ENCODE results near the gene MARCHF9.
A peak's percentile ranks its signal among the peaks of the same experiment; 100 is the strongest.

MARCHF9 gene

GRCh38 chr12:57737467-57738460 lies 17.1 kb upstream of the MARCHF9 start:
- DNase-seq (ENCODE audit: low read depth in 3 of 3) = no peak

GRCh38 chr12:57738661-57739237 lies 16.2 kb upstream of the MARCHF9 start, which contains the start of gene AGAP2:
AGAP2 (minus strand) TSS chr12:57738742; CDS start chr12:57738246, 496 bp downstream.
- DNase-seq (ENCODE audit: low read depth in 3 of 3) = no peak

- no peak for DNase-seq (ENCODE audit: low read depth in 3 of 3)
These were observed 15.5 kb upstream of the MARCHF9 start for GRCh38 chr12:57739387-57739786.

GRCh38 chr12:57739914-57740538 lies 14.9 kb upstream of the MARCHF9 start:
- no peak for DNase-seq (ENCODE audit: low read depth in 3 of 3)

- peak in 1 of 3 experiments; percentile 75 for DNase-seq (ENCODE audit: low read depth in 3 of 3)
These were observed 14.1 kb upstream of the MARCHF9 start for GRCh38 chr12:57740656-57741412.

- DNase-seq (ENCODE audit: low read depth in 3 of 3) = no peak
These were observed 13.5 kb upstream of the MARCHF9 start for GRCh38 chr12:57741413-57741789.

DNA sequence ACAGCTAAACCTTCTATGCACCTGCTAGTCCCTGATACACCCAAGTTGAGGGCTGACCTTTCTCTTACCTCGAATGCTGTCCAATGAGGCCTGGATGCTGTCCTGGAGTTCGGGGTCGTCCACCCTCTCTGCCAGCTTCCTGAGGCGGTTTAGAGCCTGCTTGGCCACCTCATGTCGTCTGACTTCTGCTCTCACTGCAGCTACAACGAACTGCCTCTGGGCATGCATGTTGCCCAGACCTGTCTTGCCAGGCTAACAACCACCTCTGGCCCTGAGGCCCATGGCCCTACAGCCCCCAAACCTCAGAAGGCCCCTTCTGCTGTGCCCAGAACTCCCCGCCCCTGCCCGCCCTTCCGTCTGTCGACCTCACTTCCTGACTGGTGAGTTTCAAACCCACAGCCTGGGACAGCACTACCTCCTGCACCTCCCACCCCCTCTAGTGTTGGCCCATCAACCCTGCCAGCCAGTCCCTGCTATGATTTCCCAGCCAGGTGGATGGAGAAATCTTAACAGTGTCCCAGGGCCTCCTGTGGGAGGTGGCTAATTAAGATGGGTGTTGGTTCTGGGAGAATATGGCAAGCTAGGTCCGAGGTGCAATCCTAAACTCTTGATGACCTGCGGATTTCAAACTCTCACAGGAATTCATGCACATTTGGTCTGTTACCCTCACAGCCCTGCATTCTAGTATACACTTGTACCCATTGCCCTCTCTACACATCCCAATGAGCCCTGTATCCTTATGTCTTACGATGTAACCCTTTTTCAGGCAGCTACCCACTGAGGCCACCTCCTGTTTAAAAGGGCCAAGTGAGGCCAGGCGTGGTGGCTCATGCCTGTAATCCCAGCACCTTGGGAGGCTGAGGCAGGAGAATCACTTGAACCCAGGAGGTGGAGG lies 12.8 kb upstream of the MARCHF9 start:
- DNase-seq (ENCODE audit: low read depth in 3 of 3) = peak; percentile 59 to 82 (median 62)

DNA sequence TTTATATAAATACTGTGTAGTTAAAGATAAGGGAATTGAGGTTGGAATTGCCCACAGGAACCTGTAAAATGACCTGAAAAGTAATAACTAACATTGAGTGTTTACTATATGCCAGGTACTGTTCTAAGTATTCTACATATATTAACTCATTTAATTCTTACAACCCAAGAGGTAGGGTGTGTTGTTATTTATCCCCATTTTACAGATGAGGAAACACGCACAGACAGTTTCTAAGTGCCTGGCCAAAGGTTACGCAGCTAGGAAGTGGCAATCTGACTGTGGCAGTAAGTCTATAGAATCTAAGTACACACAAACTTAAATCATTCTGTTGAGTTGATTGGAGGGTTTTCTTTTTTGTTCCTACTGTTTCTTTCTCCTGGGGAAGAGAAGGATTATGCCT lies 11.1 kb upstream of the MARCHF9 start:
- DNase-seq (ENCODE audit: low read depth in 3 of 3) = no peak

DNA sequence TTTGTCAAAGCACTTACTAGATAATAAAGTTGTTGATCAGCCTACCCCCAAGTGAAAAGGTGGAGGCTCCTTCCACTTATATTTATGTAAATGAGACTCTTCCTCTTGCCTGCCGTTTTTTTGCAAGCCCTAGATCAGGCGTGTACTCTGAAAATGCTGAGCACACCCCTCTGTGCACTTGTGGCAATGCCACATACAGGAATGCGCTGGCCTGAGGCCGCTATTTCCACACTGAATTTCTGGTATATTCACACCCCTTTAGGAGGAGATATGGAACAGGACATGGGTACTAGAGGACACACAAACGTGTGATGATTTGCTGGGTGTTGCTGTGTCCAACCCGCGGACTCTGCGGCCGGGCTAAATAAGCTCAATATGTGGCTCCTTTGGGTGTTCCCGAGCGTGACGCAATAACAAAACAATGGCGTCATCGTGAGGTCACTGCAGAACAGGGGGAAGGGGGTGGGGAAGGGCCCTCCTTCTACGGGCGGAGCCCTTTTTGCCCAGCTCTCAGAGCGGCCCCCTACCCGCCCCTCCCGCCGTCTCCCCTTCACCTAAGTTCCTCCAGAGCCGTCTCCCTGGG lies 10.6 kb upstream of the MARCHF9 start:
- DNase-seq (ENCODE audit: low read depth in 3 of 3) = peak in 2 of 3 experiments; percentile 58 to 73

DNA sequence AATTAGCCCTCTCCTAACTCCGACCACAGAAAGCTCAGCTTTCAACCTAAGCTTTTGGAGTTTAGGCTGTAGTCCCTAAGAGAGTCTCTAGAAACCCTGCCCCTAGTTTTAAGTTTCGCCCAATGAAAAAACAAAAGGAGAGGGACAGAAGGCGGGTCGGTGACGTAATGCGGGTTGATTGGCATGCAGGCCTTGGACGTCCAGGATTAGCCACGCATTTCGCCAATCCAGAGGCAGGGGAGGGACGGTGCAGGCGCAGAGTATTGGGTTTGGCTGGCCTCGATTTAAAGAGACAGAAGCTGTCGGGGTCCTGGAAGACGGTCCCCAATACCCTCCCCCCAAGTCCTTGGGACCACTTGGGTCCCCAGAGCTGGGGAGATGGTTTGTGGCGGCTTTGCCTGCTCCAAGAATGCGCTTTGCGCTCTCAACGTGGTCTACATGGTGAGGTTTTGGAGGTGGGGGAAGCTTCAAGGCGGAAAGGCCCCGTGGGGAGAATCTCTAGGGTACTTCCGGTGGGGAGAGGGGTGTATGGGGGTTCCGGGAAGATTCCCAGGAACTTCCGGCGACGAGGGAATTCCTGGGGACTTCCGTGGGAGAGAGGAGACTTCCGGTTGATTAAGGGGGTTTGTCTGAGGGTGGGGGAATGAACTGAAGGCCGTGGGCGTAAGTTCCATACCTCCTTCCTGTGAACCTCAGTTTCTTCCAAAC lies 10.0 kb upstream of the MARCHF9 start, which contains the start of gene TSPAN31:
TSPAN31 (plus strand) TSS at position 263 of the 708 bp plus-strand sequence; CDS start at position 379, 116 bp downstream.
- DNase-seq (ENCODE audit: low read depth in 3 of 3) = peak; percentile 90 to 95 (median 92)

DNA sequence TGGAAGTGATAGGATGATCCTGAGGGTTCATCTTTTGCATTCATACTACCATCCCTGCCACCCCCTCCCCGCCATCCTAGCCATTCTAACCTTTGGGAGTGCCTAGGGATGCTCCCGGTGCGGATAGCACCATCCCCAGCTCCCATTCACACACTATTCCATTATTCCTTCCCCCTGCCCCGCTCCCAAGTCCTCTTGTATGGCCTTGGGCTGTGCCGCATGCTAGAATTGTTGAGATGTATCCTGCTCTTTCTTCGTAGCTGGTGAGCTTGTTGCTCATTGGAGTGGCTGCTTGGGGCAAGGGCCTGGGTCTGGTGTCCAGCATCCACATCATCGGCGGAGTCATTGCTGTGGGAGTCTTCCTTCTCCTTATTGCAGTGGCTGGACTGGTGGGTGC lies 9.4 kb upstream of the MARCHF9 start:
- DNase-seq (ENCODE audit: low read depth in 3 of 3) = no peak

GRCh38 chr12:57746025-57746424 lies 8.9 kb upstream of the MARCHF9 start:
- DNase-seq (ENCODE audit: low read depth in 3 of 3) = no peak

DNA sequence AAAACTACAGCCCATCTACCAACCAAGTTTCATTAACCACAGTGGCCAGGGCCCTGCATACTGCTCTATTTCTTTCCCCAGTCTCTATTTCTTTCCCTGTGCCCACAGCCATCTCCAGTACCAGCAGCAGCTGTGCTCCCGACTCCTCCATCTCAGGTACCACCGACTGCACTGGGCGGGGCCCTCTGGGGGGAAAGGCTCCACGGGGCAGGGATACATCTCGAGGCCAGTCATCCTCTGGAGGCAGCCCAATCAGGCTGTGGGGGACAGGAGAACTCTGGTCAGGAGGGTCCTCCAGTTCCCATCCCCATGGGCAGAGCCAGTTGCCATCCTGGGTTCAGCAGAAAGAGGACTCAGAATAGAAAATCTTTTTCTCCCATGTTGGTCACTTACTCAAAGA lies 5.8 kb upstream of the MARCHF9 start:
- no peak for DNase-seq (ENCODE audit: low read depth in 3 of 3)

GRCh38 chr12:57750561-57751431 lies 4.1 kb upstream of the MARCHF9 start:
- DNase-seq (ENCODE audit: low read depth in 3 of 3) = no peak

- no peak for DNase-seq (ENCODE audit: low read depth in 3 of 3)
These were observed 3.5 kb upstream of the MARCHF9 start for GRCh38 chr12:57751432-57751787.

GRCh38 chr12:57751788-57752667 lies 2.9 kb upstream of the MARCHF9 start, which contains the start of gene CDK4:
CDK4 (minus strand) TSS chr12:57752310; CDS start chr12:57751717, 593 bp downstream.
- peak; percentile 94 to 99 (median 97) for DNase-seq (ENCODE audit: low read depth in 3 of 3)

- DNase-seq (ENCODE audit: low read depth in 3 of 3) = no peak
These were observed 2.3 kb upstream of the MARCHF9 start for GRCh38 chr12:57752668-57753000.
